ENCODE results near the gene ABHD12.

DNA sequence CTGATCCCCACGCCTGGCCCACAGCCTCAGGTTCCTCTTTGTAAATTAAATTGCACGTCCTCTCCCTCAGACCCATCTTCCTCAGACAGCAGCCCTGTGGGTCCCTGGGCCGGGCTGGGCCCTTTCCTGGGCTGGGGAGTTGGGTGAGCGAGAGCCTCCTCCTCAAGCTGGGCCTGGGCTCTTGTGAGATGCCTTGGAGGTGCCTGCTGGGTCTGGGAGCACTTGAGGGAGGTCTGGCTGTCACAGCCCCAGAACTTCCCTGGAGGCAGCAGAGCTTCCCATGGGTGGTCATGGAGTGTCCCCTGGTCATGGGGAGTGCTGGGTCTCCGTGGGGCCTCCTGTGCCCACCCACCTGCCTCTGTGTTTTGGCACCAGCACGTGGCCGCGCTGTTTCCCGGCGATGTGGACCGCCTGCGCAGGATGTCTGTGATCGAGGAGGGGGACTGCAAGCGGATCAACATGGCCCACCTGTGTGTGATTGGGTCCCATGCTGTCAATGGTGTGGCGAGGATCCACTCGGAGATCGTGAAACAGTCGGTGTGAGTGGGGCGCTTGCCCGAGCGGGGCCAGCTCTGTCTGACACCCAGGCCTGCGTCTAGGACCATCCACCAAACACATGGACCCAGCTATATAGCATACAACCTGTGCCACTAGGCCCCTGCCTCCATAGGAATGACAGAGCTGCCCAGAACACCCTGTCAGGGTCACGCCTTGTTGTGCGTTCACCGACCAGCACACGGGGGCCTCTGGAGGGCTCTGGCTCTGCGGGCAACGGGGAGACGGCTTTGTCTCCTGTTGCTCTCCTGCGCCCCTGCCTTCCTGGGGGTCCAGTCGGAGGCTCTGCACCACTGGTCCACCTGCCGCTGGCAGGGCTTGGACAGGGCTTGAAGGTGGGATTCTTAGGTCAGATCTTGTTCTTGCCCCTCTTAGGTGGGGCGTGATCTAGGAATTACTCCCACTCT is 109.8 kb downstream of the ABHD12 start:
- TF ChIP-seq, protein P1, sequence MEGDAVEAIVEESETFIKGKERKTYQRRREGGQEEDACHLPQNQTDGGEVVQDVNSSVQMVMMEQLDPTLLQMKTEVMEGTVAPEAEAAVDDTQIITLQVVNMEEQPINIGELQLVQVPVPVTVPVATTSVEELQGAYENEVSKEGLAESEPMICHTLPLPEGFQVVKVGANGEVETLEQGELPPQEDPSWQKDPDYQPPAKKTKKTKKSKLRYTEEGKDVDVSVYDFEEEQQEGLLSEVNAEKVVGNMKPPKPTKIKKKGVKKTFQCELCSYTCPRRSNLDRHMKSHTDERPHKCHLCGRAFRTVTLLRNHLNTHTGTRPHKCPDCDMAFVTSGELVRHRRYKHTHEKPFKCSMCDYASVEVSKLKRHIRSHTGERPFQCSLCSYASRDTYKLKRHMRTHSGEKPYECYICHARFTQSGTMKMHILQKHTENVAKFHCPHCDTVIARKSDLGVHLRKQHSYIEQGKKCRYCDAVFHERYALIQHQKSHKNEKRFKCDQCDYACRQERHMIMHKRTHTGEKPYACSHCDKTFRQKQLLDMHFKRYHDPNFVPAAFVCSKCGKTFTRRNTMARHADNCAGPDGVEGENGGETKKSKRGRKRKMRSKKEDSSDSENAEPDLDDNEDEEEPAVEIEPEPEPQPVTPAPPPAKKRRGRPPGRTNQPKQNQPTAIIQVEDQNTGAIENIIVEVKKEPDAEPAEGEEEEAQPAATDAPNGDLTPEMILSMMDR (IDR thresholded peaks at IDR 0.05; ENCODE audit: poor library complexity) = no peak
- TF ChIP-seq EZH2 (IDR thresholded peaks at IDR 0.05; ENCODE audit: borderline replicate concordance) = no peak
